Measurements from ENCODE around the gene CCDC154.
A peak's percentile ranks its signal among the peaks of the same experiment; 100 is the strongest.

Gene CCDC154

GRCh38 chr16:1460602-1461138 lies 16.3 kb upstream of the CCDC154 start:
- Histone ChIP-seq H4K20me1 (peaks cover 0 to 100% (median 53%) of the 10 kb centered on the region in 11 experiments; a peak in 16 of 22 replicates), H3K36me3 (peaks cover 73 to 97% (median 87%) of the 10 kb centered on the region in 11 experiments), H3K27me3 (no peaks in the 10 kb centered on the region), H3K4me2 (peak overlapping the region in 10 of 11 experiments; percentile 44 to 94 (median 84); a peak in 17 of 22 replicates), H3K4me1 (peaks cover 20 to 64% (median 54%) of the 10 kb centered on the region in 10 experiments), H3K27ac (peak overlapping the region in 8 of 11 experiments; percentile 20 to 91 (median 82); a peak in 11 of 22 replicates), H3K9me3 (replicated peaks in 1 of 11) (no peaks in the 10 kb centered on the region), H3K9ac (peak overlapping the region in 7 of 11 experiments; percentile 32 to 80 (median 58); a peak in 9 of 22 replicates), H3K4me3 (no peak overlapping the region)
- TF ChIP-seq Cebpa-rat (IDR thresholded peaks at IDR 0.05) = no peak

GRCh38 chr16:1459967-1460366 lies 15.6 kb upstream of the CCDC154 start:
- peaks cover 20 to 66% (median 60%) of the 10 kb centered on the region in 10 experiments for H3K4me1 ChIP-seq
- peaks cover 73 to 97% (median 87%) of the 10 kb centered on the region in 11 experiments for H3K36me3 ChIP-seq
- peak overlapping the region; percentile 29 to 94 (median 83); a peak in 20 of 22 replicates for H3K4me2 ChIP-seq
- H3K9ac ChIP-seq = peak overlapping the region in 9 of 11 experiments; percentile 32 to 80 (median 58); a peak in 15 of 22 replicates
- peaks cover 0 to 100% (median 46%) of the 10 kb centered on the region in 11 experiments; a peak in 15 of 22 replicates for H4K20me1 ChIP-seq
- no peak for TF ChIP-seq Cebpa-rat (IDR thresholded peaks at IDR 0.05)
- no peaks in the 10 kb centered on the region for H3K27me3 ChIP-seq
- no peak overlapping the region for H3K4me3 ChIP-seq
- H3K9me3 ChIP-seq (replicated peaks in 1 of 11) = no peaks in the 10 kb centered on the region
- peak overlapping the region in 8 of 11 experiments; percentile 64 to 91 (median 82); a peak in 17 of 22 replicates for H3K27ac ChIP-seq

- H3K27me3 ChIP-seq = no peaks in the 10 kb centered on the region
- H3K9me3 ChIP-seq (replicated peaks in 1 of 11) = no peaks in the 10 kb centered on the region
- peak overlapping the region; percentile 6 to 80 (median 56); a peak in 19 of 22 replicates for H3K9ac ChIP-seq
- H3K4me3 ChIP-seq = no peak overlapping the region
- H4K20me1 ChIP-seq = peaks cover 0 to 100% (median 36%) of the 10 kb centered on the region in 11 experiments; a peak in 15 of 22 replicates
- H3K4me2 ChIP-seq = peak overlapping the region; percentile 46 to 94 (median 83); a peak in 21 of 22 replicates
- peaks cover 20 to 76% (median 70%) of the 10 kb centered on the region in 10 experiments for H3K4me1 ChIP-seq
- no peak for TF ChIP-seq Cebpa-rat (IDR thresholded peaks at IDR 0.05)
- peak overlapping the region in 9 of 11 experiments; percentile 27 to 91 (median 77); a peak in 17 of 22 replicates for H3K27ac ChIP-seq
- H3K36me3 ChIP-seq = peaks cover 73 to 97% (median 87%) of the 10 kb centered on the region in 11 experiments
These were observed 14.6 kb upstream of the CCDC154 start for GRCh38 chr16:1458977-1459341.

GRCh38 chr16:1458336-1458976 lies 14.1 kb upstream of the CCDC154 start:
- no peaks in the 10 kb centered on the region for H3K27me3 ChIP-seq
- H3K4me3 ChIP-seq = peak overlapping the region in 3 of 10 experiments; percentile 13 to 27 (median 25); a peak in 1 of 20 replicates
- H3K9me3 ChIP-seq (replicated peaks in 1 of 11) = no peaks in the 10 kb centered on the region
- TF ChIP-seq Cebpa-rat (IDR thresholded peaks at IDR 0.05) = peak in 3 of 11 experiments; percentile 36 to 78 (median 37); a peak in 3 of 22 replicates
- H3K4me1 ChIP-seq = peaks cover 20 to 81% (median 75%) of the 10 kb centered on the region in 10 experiments
- peak overlapping the region in 8 of 11 experiments; percentile 64 to 91 (median 82); a peak in 17 of 22 replicates for H3K27ac ChIP-seq
- H3K36me3 ChIP-seq = peaks cover 73 to 97% (median 87%) of the 10 kb centered on the region in 11 experiments
- H4K20me1 ChIP-seq = peaks cover 0 to 100% (median 31%) of the 10 kb centered on the region in 11 experiments; a peak in 14 of 22 replicates
- peak overlapping the region in 10 of 11 experiments; percentile 35 to 80 (median 57); a peak in 18 of 22 replicates for H3K9ac ChIP-seq
- peak overlapping the region; percentile 46 to 94 (median 83); a peak in 21 of 22 replicates for H3K4me2 ChIP-seq

GRCh38 chr16:1457489-1458245 lies 13.3 kb upstream of the CCDC154 start:
- peak overlapping the region in 3 of 10 experiments; percentile 13 to 27 (median 25); a peak in 3 of 20 replicates for H3K4me3 ChIP-seq
- H3K9me3 ChIP-seq (replicated peaks in 1 of 11) = no peaks in the 10 kb centered on the region
- peak overlapping the region in 8 of 11 experiments; percentile 23 to 91 (median 82); a peak in 16 of 22 replicates for H3K27ac ChIP-seq
- peaks cover 20 to 82% (median 78%) of the 10 kb centered on the region in 10 experiments for H3K4me1 ChIP-seq
- H3K36me3 ChIP-seq = peaks cover 73 to 97% (median 87%) of the 10 kb centered on the region in 11 experiments
- no peaks in the 10 kb centered on the region for H3K27me3 ChIP-seq
- H3K9ac ChIP-seq = peak overlapping the region in 9 of 11 experiments; percentile 3 to 80 (median 58); a peak in 16 of 22 replicates
- H4K20me1 ChIP-seq = peaks cover 0 to 98% (median 24%) of the 10 kb centered on the region in 11 experiments; a peak in 14 of 22 replicates
- peak overlapping the region in 10 of 11 experiments; percentile 61 to 94 (median 84); a peak in 20 of 22 replicates for H3K4me2 ChIP-seq
- no peak for TF ChIP-seq Cebpa-rat (IDR thresholded peaks at IDR 0.05)

- Histone ChIP-seq H3K27me3 (no peaks in the 10 kb centered on the region), H3K27ac (peak overlapping the region in 6 of 11 experiments; percentile 16 to 91 (median 88); a peak in 11 of 22 replicates), H3K9me3 (replicated peaks in 1 of 11) (no peaks in the 10 kb centered on the region), H3K4me2 (peak overlapping the region in 7 of 11 experiments; percentile 14 to 94 (median 90); a peak in 11 of 22 replicates), H4K20me1 (peaks cover 0 to 97% (median 23%) of the 10 kb centered on the region in 11 experiments; a peak in 14 of 22 replicates), H3K36me3 (peaks cover 74 to 97% (median 87%) of the 10 kb centered on the region in 11 experiments), H3K4me1 (peaks cover 20 to 82% (median 78%) of the 10 kb centered on the region in 10 experiments), H3K9ac (peak overlapping the region in 7 of 11 experiments; percentile 16 to 80 (median 58); a peak in 9 of 22 replicates), H3K4me3 (no peak overlapping the region)
- TF ChIP-seq Cebpa-rat (IDR thresholded peaks at IDR 0.05) = no peak
These were observed 12.6 kb upstream of the CCDC154 start for GRCh38 chr16:1456951-1457350.

- peaks cover 20 to 74% (median 68%) of the 10 kb centered on the region in 10 experiments for H3K4me1 ChIP-seq
- H3K36me3 ChIP-seq = peaks cover 74 to 97% (median 87%) of the 10 kb centered on the region in 11 experiments
- H3K27ac ChIP-seq = peak overlapping the region in 7 of 11 experiments; percentile 11 to 91 (median 73); a peak in 11 of 22 replicates
- peak overlapping the region in 9 of 11 experiments; percentile 45 to 87 (median 74); a peak in 16 of 22 replicates for H3K4me2 ChIP-seq
- H3K9ac ChIP-seq = peak overlapping the region in 8 of 11 experiments; percentile 17 to 70 (median 58); a peak in 10 of 22 replicates
- no peaks in the 10 kb centered on the region for H3K27me3 ChIP-seq
- H3K4me3 ChIP-seq = no peak overlapping the region
- no peaks in the 10 kb centered on the region for H3K9me3 ChIP-seq (replicated peaks in 1 of 11)
- no peak for TF ChIP-seq Cebpa-rat (IDR thresholded peaks at IDR 0.05)
- H4K20me1 ChIP-seq = peaks cover 0 to 92% (median 21%) of the 10 kb centered on the region in 11 experiments; a peak in 14 of 22 replicates
These were observed 11.1 kb upstream of the CCDC154 start for GRCh38 chr16:1455190-1456171.
